GM12892 (cell line): ENCODE data around the gene FBRSL1.

Experiments used
- POLR2A ChIP-seq: IDR thresholded peaks from 2 replicates; pipeline ENCODE4 v1.6.1; 2011; ENCODE audit warnings: low read depth, low read length, control low read depth
- POLR2AphosphoS5 ChIP-seq: IDR thresholded peaks from 2 replicates; pipeline ENCODE4 v1.6.1; 2011; ENCODE audit warnings: low read depth, low read length, control low read depth
- TAF1 ChIP-seq: IDR thresholded peaks from 2 replicates; pipeline ENCODE4 v1.6.1; 2011; ENCODE audit warnings: low read depth, mild to moderate bottlenecking, control low read depth, low read length, borderline replicate concordance

DNA sequence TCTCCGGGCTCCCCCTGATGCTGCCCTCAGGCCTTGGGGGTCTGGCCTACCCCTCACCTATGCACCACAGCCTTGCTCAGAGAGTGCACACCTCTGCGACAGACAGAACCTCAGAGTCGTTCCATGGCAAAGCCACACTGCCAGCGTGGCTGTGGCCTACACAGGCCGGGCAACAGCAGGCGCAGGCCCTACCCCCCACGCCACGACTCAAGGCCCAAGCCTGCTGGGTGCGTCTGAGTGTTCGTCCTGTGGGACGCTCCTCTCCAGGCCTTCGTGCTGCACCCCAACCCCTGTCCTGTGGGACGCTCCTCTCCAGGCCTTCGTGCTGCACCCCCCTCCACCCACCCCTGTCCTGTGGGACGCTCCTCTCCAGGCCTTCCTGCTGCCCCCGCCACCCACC, 66.3 kb downstream of the FBRSL1 start:
- no peak for TF ChIP-seq POLR2A
- no peak for TF ChIP-seq POLR2AphosphoS5
- TF ChIP-seq TAF1, result no peak
